Left ventricle myocardium inferior (tissue), 1 donor: ENCODE data around the gene MAD2L2. TPM values are rescaled to one million over a fixed set of nuclear protein-coding genes. Genes with fewer than 3 reads are reported as not detected.

ENCODE experiments used
- DNase-seq: peaks from one replicate; pipeline ENCODE4 v3.0.0-alpha.2; 2020
- H3K27ac ChIP-seq: fragments of 200-600 bp; replicated peaks from 2 replicates; pipeline ENCODE4 v1.8.0; 2021
- H3K27me3 ChIP-seq: fragments of 200-600 bp; 2 replicates; pipeline ENCODE4 v1.8.0; 2021; ENCODE audit warnings: low read depth
- H3K36me3 ChIP-seq: fragments of 200-600 bp; 2 replicates; pipeline ENCODE4 v1.8.0; 2021
- H3K4me1 ChIP-seq: fragments of 200-600 bp; 2 replicates; pipeline ENCODE4 v1.8.0; 2021
- H3K4me3 ChIP-seq: fragments of 200-600 bp; 2 replicates; pipeline ENCODE4 v1.8.0; 2021; ENCODE audit warnings: mild to moderate bottlenecking, moderate library complexity
- H3K9me3 ChIP-seq: fragments of 200-600 bp; replicated peaks from 2 replicates; pipeline ENCODE4 v1.8.0; 2021
- intact Hi-C: fragments of 100-400 bp; cut with micrococcal nuclease; formaldehyde crosslinking; loops from one replicate; pipeline ENCODE4 v1.11.0; 2022
- total RNA-seq: library from RNA; stranded (reverse); fragmentation: NEBNext Ultra II Directional; extraction: Animal tissue kit (Norgen Biotek cat#: 25700); gene quantifications from one replicate; pipeline ENCODE4 v1.2.1, GENCODE V29; 2021
- TF ChIP-seq, protein P1 (sequence below): fragments of 200-600 bp; IDR thresholded peaks from 2 replicates; pipeline ENCODE4 v1.8.0; 2021; ENCODE audit warnings: antibody characterized with exemption, mild to moderate bottlenecking, borderline replicate concordance
- donor health status: DM: no; HTN: yes; CAD: no; lungs with severe emphysema.

The MAD2L2 gene
- total RNA-seq, 1 donor from 2014 or later: 17.2 TPM

DNA sequence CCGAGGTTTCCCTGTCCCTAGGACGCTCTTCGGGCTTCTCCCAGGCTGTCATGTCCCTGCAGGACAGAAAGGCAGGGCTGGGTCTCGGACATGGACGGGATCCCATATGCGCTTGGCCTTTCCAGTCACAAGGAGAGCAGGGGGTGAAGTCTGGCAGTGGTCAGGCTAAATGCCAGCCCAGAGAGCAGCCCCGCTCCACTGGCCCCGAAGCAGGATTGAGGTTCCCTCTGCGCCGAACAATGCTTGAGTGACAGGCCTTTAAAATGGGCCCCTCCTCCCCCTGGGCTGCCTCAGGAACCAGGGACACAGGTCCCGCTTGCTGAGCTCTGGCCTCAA is 23.2 kb upstream of the MAD2L2 start:
- H3K27ac ChIP-seq: no peak overlapping the region
- no peaks in the 10 kb centered on the region for H3K9me3 ChIP-seq
- H3K4me3 ChIP-seq: no peak overlapping the region
- DNase-seq: no peak
- peaks cover 32% of the 10 kb centered on the region for H3K4me1 ChIP-seq
- H3K27me3 ChIP-seq: peaks cover 87% of the 10 kb centered on the region
- H3K36me3 ChIP-seq: no peaks in the 10 kb centered on the region
- intact Hi-C loops: no loop called here
- TF ChIP-seq, protein P1, sequence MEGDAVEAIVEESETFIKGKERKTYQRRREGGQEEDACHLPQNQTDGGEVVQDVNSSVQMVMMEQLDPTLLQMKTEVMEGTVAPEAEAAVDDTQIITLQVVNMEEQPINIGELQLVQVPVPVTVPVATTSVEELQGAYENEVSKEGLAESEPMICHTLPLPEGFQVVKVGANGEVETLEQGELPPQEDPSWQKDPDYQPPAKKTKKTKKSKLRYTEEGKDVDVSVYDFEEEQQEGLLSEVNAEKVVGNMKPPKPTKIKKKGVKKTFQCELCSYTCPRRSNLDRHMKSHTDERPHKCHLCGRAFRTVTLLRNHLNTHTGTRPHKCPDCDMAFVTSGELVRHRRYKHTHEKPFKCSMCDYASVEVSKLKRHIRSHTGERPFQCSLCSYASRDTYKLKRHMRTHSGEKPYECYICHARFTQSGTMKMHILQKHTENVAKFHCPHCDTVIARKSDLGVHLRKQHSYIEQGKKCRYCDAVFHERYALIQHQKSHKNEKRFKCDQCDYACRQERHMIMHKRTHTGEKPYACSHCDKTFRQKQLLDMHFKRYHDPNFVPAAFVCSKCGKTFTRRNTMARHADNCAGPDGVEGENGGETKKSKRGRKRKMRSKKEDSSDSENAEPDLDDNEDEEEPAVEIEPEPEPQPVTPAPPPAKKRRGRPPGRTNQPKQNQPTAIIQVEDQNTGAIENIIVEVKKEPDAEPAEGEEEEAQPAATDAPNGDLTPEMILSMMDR: no peak

DNA sequence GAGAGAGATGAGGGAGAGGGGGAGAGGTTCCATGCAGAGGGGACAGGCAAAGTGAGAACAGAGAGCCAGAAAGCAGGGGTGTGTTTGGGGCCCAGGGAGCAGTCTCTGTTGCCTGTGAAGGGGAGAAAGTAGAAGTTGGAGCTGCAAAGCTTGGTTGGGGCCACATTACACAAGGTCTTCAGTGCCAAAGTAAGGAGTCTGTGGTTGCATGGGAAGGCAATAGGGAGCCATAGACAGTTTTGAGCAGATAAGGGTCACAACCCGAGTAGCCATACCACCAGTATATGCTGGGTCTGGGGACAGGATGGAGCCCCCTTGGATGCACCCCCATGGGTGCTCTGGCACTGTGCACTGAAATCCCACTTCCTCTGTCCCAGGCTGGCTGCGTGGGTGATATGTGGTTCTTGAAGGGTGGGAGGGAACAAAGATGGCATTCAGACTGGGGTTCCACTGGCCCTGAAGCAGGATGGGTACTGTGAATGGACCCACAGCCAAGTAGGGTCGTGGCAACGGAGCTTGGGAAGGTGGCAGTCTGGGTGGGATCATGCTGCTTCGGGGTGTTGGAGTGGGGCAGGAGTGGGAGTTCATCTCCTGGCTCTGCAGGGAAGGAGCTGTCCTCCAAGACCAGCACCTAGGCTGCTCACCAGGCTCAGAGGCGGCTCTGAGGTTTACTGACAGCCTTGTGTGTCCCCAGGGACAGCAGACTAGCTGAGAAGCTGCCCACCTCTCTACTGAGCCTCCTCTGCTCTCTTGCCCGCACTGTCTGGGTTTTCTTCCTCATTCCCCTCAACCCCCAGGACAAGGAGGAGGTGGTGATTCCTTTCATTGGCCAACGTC is 22.6 kb upstream of the MAD2L2 start:
- Histone ChIP-seq H3K27ac (no peak overlapping the region), H3K36me3 (no peaks in the 10 kb centered on the region), H3K9me3 (no peaks in the 10 kb centered on the region), H3K4me1 (peaks cover 29% of the 10 kb centered on the region), H3K27me3 (peaks cover 87% of the 10 kb centered on the region), H3K4me3 (no peak overlapping the region)
- intact Hi-C loops: no loop called here
- TF ChIP-seq, protein P1: no peak
- no peak for DNase-seq

DNA sequence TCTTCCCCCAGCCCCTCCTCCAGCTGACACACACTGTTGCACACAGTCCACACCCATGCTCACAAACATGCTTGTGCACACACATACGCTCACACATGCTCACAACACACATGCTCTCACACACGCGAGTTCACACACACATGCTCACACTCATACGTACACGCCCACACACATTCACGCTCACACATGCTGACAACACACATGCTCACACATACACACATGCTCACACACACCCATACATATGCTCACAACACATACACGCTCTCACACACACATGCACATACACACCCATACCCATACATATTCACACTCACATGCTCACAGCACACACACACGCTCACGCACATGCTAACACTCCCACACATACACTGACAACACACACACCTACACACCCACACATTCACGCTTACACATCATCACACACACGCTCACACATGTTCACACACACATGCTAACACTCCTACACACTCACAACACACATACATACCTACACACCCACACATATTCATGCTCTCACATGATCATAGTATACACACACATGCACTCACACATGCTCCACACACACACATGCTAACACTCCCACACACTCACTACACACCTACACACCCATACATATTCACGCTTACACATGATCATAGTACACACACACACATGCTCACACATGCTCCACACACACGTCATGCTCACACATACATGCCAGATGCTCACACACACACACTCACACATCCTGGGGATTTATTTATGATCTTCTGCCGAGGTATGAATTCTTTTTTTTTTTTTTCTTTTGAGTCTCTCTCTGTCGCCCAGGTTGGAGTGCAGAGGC is 21.2 kb upstream of the MAD2L2 start:
- intact Hi-C loops: no loop called here
- peaks cover 15% of the 10 kb centered on the region for H3K4me1 ChIP-seq
- H3K27ac ChIP-seq: no peak overlapping the region
- TF ChIP-seq, protein P1: no peak
- H3K36me3 ChIP-seq: no peaks in the 10 kb centered on the region
- H3K4me3 ChIP-seq: no peak overlapping the region
- no peak for DNase-seq
- no peaks in the 10 kb centered on the region for H3K9me3 ChIP-seq
- H3K27me3 ChIP-seq: peaks cover 93% of the 10 kb centered on the region

DNA sequence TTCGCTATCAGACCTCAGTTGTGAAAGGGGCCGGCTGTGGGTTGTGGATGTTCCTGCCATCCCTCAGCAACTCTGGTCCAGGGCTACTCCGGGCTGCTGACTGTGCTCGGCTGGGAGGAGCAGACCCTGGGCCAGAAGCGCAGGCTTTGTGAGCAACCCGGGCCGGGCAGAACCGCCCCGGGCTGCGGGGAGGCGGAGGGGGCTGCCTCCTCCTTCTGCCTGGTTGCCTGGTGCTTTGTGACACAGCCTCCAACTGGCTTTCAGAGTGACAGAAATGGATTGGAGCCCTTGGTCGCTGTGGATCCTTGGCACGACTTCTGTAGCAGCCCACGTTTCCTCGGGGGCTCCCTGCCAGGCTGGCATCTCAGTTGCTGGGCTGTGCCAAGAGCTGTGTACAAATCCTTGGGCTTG is 20.6 kb upstream of the MAD2L2 start:
- no peak overlapping the region for H3K27ac ChIP-seq
- no peaks in the 10 kb centered on the region for H3K36me3 ChIP-seq
- no peaks in the 10 kb centered on the region for H3K9me3 ChIP-seq
- TF ChIP-seq, protein P1: no peak
- H3K27me3 ChIP-seq: peaks cover 95% of the 10 kb centered on the region
- no peak overlapping the region for H3K4me3 ChIP-seq
- intact Hi-C loops: no loop called here
- peaks cover 14% of the 10 kb centered on the region for H3K4me1 ChIP-seq
- no peak for DNase-seq

DNA sequence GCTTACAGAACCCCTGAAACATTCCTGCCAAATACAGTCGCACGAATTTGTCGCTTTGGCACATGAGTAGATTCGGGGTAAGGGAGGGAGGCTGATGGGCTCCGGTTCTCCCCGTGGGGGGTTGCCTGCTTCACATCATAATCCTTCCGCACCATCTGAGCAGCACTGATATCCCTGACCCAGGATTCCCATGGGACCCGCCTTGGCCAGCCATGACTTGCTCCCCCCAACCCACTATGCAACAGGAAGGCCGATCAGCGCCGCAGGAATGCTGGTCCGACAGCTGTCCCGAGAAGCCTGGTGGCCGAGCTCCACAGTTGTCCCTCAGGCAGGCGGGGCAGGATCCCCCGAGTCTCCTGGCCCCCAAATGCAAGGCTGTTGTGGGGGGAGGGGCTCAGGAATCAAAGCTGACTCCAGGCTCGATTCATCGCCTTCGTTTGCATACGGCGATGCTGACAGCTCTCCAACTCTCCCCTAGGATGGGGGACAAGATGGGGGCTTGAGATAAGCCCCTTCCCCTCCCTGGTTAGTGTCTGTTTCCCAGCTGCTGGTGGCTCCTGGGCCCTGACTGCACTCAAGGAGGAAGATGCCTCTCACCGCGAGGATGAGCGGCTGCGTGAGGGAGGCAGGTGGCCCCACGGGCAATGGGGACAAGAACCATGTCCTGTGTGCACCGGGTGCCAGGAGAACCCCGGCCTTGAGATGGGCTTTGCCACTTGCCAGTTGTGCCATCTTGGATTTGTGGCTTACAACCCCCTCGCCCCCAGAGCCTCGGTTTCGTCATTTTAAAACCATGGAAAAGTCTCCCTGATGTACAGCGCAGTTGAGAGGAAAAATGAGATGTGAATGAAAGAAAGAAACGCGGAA is 19.9 kb upstream of the MAD2L2 start:
- no peak overlapping the region for H3K27ac ChIP-seq
- peaks cover 14% of the 10 kb centered on the region for H3K4me1 ChIP-seq
- intact Hi-C loops: no loop called here
- H3K36me3 ChIP-seq: no peaks in the 10 kb centered on the region
- no peak for DNase-seq
- no peak overlapping the region for H3K4me3 ChIP-seq
- no peaks in the 10 kb centered on the region for H3K9me3 ChIP-seq
- peaks cover 97% of the 10 kb centered on the region for H3K27me3 ChIP-seq
- TF ChIP-seq, protein P1: no peak
